Activated CD4-positive, alpha-beta T cell treated with anti-CD3 and anti-CD28 coated beads, Interleukin-2, amount 50 U/mL, for 24 hours (primary cell): ENCODE results near the gene THBS2.
"Not testable (repeated sequence)": the region's sequence is repeated elsewhere in the genome, so short reads cannot be mapped to it uniquely, and the experiment has no call there.

Source experiments
- DNase-seq, 2 donors: peaks; one replicate each; pipeline ENCODE4 v3.0.0-alpha.2; 2020; ENCODE audit warnings: low read depth in 1 of 2, low spot score in 1 of 2

THBS2 gene

GRCh38 chr6:169212897-169213813 is 40.5 kb downstream of the THBS2 start:
- peak; percentile 82 to 86 for DNase-seq

- DNase-seq, result no peak
These were observed 41.2 kb downstream of the THBS2 start for GRCh38 chr6:169212436-169212835.

- no peak for DNase-seq
These were observed 41.8 kb downstream of the THBS2 start for GRCh38 chr6:169211881-169212280.

GRCh38 chr6:169210611-169211010 is 43.0 kb downstream of the THBS2 start:
- no peak for DNase-seq

- no peak for DNase-seq
These were observed 45.6 kb downstream of the THBS2 start for GRCh38 chr6:169208011-169208410.

GRCh38 chr6:169207482-169207881 is 46.2 kb downstream of the THBS2 start:
- no peak for DNase-seq

- DNase-seq, result no peak
These were observed 48.2 kb downstream of the THBS2 start for GRCh38 chr6:169205176-169206160.

GRCh38 chr6:169204167-169204566 is 49.5 kb downstream of the THBS2 start:
- no peak for DNase-seq

GRCh38 chr6:169201985-169202384 is 51.7 kb downstream of the THBS2 start:
- DNase-seq, result no peak

- no peak for DNase-seq
These were observed 52.6 kb downstream of the THBS2 start for GRCh38 chr6:169200893-169201514.

- DNase-seq, result no peak
These were observed 53.9 kb downstream of the THBS2 start for GRCh38 chr6:169199625-169200335.

GRCh38 chr6:169198885-169199284 is 54.8 kb downstream of the THBS2 start:
- DNase-seq, result no peak

GRCh38 chr6:169197929-169198328 is 55.7 kb downstream of the THBS2 start:
- DNase-seq, result not testable (repeated sequence)

- not testable (repeated sequence) for DNase-seq
These were observed 57.4 kb downstream of the THBS2 start for GRCh38 chr6:169196279-169196678.

GRCh38 chr6:169194737-169195136 is 58.9 kb downstream of the THBS2 start:
- DNase-seq, result no peak

- no peak for DNase-seq
These were observed 62.7 kb downstream of the THBS2 start for GRCh38 chr6:169190970-169191369.

- no peak for DNase-seq
These were observed 63.5 kb downstream of the THBS2 start for GRCh38 chr6:169190144-169190584.

- no peak for DNase-seq
These were observed 64.0 kb downstream of the THBS2 start for GRCh38 chr6:169189686-169190085.

- DNase-seq, result no peak
These were observed 64.5 kb downstream of the THBS2 start for GRCh38 chr6:169189182-169189581.

GRCh38 chr6:169188475-169188874 is 65.2 kb downstream of the THBS2 start:
- DNase-seq, result no peak
